GM12872 (cell line): ENCODE measurements around the gene CGN.

ENCODE experiments used
- TF ChIP-seq, protein P1 (sequence below): IDR thresholded peaks from 3 replicates; pipeline ENCODE4 v1.5.1; 2011; ENCODE audit warnings: low read depth, mild to moderate bottlenecking, low read length, moderate library complexity; ENCODE audit not compliant: insufficient read depth

The CGN gene

DNA sequence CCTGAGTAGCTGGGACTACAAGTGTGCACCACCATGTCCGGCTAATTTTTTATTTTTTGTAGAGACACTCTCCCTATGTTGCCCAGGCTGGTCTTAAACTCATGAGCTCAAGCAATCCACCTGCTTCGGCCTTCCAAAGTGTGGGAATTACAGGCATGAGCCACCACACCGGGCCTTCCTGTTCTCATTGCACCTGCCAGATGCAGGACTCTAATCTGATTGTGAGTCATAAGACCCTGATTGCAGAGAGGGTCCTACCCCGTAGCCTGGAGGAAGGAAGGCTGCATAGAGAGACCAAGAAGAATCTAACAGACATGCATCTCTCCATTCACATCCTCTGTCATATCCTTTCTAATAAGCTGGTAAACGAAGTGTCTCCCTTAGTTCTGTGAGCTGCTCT lies 19.5 kb upstream of the CGN start:
- TF ChIP-seq, protein P1, sequence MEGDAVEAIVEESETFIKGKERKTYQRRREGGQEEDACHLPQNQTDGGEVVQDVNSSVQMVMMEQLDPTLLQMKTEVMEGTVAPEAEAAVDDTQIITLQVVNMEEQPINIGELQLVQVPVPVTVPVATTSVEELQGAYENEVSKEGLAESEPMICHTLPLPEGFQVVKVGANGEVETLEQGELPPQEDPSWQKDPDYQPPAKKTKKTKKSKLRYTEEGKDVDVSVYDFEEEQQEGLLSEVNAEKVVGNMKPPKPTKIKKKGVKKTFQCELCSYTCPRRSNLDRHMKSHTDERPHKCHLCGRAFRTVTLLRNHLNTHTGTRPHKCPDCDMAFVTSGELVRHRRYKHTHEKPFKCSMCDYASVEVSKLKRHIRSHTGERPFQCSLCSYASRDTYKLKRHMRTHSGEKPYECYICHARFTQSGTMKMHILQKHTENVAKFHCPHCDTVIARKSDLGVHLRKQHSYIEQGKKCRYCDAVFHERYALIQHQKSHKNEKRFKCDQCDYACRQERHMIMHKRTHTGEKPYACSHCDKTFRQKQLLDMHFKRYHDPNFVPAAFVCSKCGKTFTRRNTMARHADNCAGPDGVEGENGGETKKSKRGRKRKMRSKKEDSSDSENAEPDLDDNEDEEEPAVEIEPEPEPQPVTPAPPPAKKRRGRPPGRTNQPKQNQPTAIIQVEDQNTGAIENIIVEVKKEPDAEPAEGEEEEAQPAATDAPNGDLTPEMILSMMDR: no peak

DNA sequence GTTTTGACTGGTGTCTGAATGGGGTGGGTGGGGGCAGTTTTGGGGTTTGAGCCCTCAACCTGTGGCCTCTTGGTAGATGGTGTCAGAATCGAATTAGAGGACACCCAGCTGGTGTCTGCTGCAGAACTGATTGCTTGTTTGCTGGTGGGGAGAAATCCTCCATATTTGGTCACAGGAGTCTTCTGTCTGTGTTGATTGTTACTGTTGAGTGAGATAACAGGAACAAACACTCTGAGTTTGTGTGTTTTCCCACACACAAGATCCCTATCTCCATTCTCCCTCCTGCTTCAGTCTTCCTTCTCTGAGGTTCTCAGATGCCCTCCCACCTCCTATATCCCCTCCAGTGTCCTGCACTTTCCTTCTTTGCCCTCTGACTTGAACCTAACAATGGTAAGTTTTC lies 19.1 kb upstream of the CGN start:
- TF ChIP-seq, protein P1: no peak

GRCh38 chr1:151493042-151493441 lies 18.1 kb upstream of the CGN start:
- TF ChIP-seq, protein P1: no peak

- TF ChIP-seq, protein P1: no peak
Measured at GRCh38 chr1:151494741-151495281, 16.4 kb upstream of the CGN start.

DNA sequence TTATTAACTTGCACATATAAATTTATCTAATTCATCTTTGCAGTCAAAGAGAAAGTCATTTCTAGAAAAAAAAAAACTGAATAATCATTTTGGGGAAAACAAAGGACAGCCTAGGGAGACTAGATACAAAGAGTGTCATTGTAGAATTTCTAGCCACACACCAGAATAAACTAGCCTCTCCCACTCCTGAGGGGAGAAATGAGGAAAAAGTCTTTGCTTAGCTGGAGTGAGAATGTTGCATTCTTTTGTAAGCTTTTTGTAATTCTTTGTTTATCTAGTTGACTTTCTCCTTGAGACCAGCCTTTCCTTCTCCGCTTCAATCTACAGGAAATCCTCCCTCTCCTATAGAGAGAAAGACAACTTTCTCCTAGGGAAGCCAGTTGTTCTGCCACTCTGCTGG lies 15.9 kb upstream of the CGN start:
- TF ChIP-seq, protein P1: no peak

- TF ChIP-seq, protein P1: no peak
Measured at GRCh38 chr1:151499365-151499764, 11.8 kb upstream of the CGN start.

DNA sequence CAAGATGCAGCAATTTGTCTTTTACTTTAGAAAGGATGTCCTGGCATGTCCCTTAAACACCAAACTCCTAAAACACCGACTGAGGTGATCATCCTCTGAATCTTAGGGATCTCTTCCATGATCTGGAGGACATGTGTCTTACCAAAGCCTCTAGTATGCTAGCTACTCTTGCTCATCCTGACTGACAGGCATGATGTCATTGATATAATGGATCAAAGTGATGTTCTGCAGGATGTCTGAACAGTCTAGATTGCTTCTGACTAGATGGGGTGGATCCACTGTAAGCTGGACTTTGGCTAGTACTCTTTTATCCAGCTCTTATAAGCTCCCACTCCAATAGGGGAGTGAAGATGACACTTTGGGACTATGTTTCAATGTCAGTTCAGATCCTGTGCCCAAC lies 11.3 kb upstream of the CGN start:
- TF ChIP-seq, protein P1: no peak
